Sigmoid colon (tissue), 3 donors: Measurements from ENCODE around the gene METTL27.

ENCODE experiments used
- POLR2A ChIP-seq, 2 donors: fragments of 450-650 bp; IDR thresholded peaks; one replicate each; pipeline ENCODE4 v1.6.1; 2016; ENCODE audit warnings: antibody characterized with exemption in 2 of 2, mild to moderate bottlenecking in 2 of 2, moderate library complexity in 2 of 2
- TF ChIP-seq, protein P1 (sequence below), 4 experiments: fragments of 450-650 bp in 3 of 4; fragments of 200-600 bp in 1 of 4; IDR thresholded peaks; one replicate each; pipeline ENCODE4 v1.5.1; 2016 to 2019; ENCODE audit warnings: antibody characterized with exemption in 4 of 4, mild to moderate bottlenecking in 3 of 4, moderate library complexity in 2 of 4

- TF ChIP-seq, protein P1, sequence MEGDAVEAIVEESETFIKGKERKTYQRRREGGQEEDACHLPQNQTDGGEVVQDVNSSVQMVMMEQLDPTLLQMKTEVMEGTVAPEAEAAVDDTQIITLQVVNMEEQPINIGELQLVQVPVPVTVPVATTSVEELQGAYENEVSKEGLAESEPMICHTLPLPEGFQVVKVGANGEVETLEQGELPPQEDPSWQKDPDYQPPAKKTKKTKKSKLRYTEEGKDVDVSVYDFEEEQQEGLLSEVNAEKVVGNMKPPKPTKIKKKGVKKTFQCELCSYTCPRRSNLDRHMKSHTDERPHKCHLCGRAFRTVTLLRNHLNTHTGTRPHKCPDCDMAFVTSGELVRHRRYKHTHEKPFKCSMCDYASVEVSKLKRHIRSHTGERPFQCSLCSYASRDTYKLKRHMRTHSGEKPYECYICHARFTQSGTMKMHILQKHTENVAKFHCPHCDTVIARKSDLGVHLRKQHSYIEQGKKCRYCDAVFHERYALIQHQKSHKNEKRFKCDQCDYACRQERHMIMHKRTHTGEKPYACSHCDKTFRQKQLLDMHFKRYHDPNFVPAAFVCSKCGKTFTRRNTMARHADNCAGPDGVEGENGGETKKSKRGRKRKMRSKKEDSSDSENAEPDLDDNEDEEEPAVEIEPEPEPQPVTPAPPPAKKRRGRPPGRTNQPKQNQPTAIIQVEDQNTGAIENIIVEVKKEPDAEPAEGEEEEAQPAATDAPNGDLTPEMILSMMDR (IDR thresholded peaks at IDR 0.05), result no peak
- no peak for TF ChIP-seq POLR2A (IDR thresholded peaks at IDR 0.05)
Measured at GRCh38 chr7:73817121-73817520, 25.2 kb downstream of the METTL27 start.
